Inferior parietal cortex (tissue), 1 donor: ENCODE data around the gene PARP1.
"Not testable (repeated sequence)": the region's sequence is repeated elsewhere in the genome, so short reads cannot be mapped to it uniquely, and the experiment has no call there.

Experiments used
- DNase-seq: peaks from one replicate; pipeline ENCODE4 v3.0.0-alpha.2; 2016; ENCODE audit errors: extremely low spot score

Gene PARP1

DNA sequence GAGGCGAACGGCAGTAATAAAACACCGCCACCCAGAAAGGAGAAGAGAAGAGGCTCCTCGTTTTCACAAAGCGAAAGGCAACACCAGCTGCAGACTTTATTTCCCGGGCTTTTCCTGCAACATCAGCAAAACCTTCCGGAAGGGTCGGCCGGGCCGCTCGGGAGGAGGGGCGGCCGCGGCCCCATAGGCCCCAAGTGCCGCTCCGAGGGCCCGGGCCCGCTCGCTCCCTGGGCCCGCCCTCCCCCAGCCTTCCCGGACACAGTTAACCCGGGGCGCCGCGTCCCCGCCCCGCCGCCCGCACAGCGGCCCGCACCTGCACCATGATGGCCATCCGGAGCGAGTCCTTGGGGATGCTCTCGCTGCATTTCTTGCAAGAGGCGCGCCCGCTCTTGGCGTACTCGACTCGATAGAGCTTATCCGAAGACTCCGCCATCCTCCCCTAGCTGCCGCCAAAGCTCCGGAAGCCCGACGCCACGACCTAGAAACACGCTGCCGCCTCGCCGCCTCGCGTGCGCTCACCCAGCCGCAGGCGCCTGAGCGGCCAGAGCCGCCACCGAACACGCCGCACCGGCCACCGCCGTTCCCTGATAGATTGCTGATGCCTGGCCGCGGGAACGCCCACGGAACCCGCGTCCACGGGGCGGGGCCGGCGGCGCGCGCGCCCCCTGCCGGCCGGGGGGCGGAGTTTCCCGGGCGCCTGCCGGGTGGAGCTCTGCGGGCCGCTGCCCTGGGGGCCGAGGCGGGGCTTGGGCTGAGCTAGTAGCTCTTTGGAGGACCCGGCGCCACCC lies at the start of gene PARP1:
Gene PARP1 (minus strand): TSS at position 597 of the 788 bp plus-strand sequence. CDS start 164 bp downstream, at position 433.
- peak; percentile 85 for DNase-seq

DNA sequence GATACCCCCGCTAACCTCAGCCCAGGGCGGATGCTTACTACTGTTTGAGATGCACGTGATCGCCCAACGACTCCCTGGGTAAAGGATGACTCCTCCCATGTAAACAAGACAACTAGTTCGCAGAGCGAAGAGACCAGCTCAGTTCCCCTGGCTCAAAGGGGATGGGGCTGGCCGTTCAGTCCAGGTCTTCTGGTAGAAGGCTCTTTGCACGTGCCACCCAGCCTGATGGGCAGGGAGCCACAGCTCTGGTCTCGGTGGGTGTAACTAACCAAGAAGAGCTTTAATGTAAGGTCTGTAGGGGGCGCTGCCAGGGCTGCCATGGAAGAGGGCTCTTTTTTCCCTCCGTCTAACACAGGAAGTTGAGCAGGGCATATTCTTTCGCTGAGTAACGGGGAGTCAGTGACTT lies 49.4 kb upstream of the PARP1 start:
- no peak for DNase-seq

DNA sequence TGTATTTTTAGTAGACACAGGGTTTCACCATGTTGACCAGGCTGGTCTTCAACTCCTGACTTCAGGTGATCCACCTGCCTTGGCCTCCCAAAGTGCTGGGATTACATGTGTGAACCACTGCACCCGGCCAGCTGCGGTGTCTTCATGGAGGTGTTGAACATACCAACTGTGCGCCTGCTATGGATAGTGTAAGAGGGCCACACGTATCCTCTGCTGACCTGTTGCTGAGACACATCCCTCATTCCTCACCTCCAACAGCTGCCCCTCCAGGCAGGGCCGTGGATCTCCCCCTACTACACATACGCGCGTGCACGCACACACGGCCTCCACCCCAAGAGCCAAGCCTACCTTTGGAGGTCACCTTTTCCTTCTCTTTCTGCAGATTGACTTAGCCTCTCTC lies 48.0 kb upstream of the PARP1 start:
- DNase-seq, result no peak

DNA sequence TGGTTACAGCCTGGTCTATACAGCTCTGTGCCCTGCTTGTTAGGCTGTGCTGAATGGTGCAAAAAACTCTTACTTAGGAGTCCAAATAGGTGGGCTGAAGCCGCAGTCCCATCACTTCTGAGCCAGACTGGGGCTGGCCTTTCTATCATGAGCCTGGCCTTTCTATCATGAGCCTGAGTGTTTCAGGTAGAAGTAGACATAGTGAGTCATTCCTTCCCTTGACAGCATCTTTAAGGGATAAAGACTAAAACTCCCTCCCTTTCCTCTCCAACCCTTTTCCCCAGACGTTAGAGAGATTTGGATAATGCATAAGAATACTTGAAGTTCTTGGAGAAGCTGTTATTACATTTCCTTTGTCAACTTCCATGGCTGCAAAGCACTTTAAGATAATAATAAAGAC lies 46.5 kb upstream of the PARP1 start:
- no peak for DNase-seq

- no peak for DNase-seq
These were observed 45.3 kb upstream of the PARP1 start for GRCh38 chr1:226453015-226453704.

- DNase-seq, result no peak
These were observed 42.8 kb upstream of the PARP1 start for GRCh38 chr1:226450688-226451087.

DNA sequence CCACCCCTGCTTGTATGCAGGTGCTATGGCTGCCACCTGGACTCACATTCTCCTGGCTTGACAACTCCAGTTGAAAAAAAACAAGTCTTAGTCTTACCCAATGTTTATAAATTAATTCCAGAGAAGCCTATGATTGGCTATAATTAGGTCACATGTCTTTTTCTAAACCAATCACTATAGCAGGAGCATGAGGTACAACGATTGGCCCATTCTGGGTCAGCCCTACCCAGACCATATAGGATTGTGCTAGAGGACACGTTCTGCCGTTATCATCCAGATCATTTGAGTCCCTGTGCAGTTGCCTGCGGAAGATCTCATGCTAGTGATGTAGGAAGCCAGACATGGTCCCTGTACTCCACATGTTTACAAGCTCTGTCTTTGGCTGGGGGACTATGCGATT lies 41.9 kb upstream of the PARP1 start:
- no peak for DNase-seq

GRCh38 chr1:226447932-226448665 lies 40.2 kb upstream of the PARP1 start:
- no peak for DNase-seq

DNA sequence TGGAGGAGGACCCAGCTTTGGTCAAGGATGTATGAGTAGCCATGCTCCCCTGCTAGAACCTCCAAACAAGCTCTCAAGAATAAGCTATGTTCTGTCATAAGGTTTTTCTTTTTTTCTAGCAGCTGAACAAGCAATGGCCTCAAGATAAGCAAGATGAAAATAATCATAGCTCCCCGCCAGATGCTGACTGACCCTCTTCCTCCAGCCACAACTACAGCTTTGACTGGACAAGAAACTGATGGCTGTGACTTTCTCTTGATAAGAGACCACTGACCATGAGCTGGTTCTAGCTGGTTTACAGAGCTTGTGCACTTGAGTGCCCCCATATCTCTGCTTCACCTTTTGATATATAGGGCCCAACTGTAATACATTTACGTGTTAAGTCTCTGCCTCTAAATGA lies 38.2 kb upstream of the PARP1 start:
- DNase-seq, result no peak

DNA sequence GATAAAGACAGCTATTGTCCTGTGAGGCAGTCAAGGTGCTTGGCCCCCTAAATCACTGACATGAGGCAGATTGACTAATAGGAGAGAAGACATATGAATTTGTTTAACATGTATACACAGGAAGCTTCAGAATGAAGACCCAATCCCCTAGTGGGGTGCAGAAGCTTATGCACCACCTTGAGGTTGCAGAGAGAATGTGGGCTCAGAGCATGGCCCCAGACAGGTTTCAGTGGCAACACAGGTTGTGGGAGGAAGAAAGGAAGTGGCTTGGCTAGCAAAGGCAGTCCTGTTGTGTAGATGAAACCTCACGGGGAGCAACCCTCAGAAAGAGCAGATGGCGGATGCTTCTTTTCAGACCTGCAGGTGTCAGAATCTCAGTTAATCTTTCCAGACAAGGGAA lies 37.0 kb upstream of the PARP1 start:
- DNase-seq, result no peak

DNA sequence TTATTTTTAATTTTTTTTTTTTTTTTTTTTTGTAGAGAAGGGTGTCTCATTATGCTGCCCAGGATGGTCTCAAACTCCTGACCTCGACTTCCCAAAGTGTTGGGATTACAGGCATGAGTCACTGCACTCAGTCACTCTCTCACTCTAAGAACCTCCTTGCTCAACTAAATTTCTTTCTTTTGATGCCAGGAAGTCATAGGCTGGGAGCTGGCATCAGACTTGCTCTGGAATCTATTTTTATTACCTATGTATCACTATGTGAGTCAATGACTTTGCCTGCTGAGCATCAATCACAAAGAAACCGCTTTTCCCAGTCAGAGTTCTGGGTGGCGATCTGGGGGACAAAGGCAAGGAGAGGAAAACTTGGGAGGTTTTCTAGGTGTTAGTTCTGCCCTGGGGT lies 35.5 kb upstream of the PARP1 start:
- no peak for DNase-seq

DNA sequence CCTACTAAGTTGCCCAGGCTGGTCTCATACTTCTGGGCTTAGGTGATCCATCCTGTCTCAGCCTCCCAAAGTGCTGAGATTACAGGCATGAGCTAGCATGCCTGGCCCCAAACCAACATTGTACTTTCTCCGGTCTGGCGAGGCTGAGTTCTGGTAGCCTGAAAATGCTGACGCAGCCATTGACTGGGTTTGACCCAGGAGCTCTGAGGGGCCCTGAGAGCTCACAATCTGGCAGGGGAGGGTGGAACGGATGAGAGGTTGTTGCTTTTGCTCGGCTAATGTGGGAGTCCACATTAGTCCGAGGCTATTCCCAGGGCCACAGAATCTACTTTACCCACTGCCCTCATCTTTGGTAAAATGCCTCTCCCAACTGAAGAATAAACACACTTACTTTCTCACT lies 35.1 kb upstream of the PARP1 start:
- no peak for DNase-seq

DNA sequence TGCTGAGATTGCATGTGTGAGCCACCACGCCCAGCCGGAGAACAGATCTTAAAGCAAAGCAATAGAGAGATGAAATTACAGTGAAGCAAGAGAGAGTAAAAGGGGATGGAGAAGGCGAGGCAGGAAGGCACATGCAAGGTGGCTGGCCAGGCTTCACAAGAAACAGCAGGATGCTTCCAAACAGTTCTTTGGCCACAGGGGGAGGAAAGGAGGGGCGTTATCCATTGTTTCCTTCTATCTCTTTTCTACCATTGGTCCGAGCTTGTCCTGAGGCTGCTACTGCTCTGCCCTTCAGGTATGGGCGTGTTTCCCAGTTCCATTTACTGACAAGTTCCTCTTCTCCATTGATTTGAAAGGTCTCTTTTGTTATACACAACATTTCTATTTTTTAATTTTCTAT lies 33.7 kb upstream of the PARP1 start:
- DNase-seq, result no peak

DNA sequence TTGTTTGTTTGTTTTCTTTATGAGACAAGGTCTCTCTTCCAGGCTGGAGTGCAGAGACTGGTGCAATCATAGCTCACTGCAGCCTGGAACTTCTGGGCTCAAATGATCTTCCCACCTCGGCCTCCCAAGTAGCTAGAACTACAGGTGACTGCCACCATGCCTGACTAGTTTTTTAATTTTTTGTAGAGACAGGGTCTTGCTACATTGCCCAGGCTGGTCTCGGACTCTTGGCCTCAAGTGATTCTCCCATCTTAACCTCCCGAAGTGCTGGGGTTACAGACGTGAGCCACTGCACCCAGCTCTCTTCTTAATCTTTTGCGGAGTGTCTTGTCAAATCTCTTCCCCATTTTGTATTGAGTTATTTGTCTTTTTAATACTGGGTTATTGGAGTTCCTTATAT lies 32.6 kb upstream of the PARP1 start:
- DNase-seq, result no peak

DNA sequence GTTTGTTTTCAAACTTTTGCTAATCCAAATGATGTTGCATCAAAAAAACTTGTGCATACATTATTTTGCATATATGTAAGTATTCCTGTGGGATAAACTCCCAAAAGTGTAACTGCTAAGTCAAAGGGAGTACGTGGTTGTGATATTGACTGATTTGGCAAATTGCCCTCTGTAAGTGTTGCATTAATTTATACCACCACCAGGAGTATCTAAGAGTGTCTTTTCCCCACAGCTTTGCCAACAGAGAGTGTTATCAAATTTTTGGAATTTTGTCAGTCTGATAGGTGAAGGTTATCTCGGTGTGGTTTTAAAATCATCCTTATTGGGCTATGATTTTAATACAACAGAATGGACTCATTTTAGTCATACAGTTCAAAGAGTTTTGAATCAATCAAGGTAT lies 30.1 kb upstream of the PARP1 start:
- DNase-seq, result no peak

DNA sequence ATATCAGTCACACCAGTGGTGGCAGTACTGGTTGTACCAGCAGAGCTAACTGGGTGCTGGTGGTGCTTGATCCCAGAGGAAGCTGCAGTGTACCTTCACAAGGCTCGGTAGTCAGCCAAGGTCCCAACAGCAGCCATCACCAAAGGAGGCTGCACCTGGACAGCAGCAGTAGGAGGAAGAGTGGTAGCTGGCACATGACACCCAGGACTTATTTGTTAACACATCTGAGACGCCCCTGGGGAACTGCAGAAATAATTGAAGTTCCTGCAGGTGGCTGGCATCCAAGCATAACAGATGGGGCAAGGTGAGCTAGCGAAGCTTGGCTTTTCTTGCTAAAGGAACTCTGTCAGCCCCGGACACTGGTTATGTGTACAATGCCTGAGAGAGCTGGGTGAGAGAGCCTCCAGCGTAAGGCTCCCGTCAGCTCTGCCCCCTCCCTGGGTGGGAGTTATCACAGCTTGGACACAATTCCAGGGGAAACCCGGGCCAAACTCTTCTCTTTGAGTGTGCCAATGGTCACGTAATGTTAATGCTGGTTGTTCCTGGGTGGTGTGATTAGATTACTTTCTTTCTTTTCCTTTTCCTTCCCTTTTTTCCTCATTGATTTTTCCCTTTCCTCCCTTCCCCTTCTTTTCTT lies 29.1 kb upstream of the PARP1 start:
- no peak for DNase-seq

DNA sequence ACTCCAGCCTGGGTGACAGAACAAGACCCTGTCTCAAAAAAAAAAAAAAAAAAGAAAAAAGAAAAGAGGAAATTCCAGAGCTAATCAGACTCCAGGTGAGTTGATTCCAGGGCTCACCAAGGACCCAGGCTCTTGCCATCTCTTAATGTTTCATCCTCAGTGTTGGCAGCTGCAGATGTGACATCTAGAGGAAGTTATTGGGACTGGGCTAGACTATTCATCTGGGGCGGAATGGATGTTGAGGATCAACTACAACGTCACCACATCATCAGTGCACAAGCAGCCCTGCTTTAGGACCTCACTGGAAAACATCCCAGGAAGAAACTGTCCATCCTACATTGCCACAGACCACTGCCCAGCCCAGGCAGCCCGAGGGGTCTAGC lies 28.6 kb upstream of the PARP1 start:
- no peak for DNase-seq

- DNase-seq, result no peak
These were observed 25.4 kb upstream of the PARP1 start for GRCh38 chr1:226433341-226433720.

GRCh38 chr1:226432586-226433340 lies 24.9 kb upstream of the PARP1 start:
- DNase-seq, result no peak

- DNase-seq, result not testable (repeated sequence)
These were observed 24.0 kb upstream of the PARP1 start for GRCh38 chr1:226431898-226432297.

DNA sequence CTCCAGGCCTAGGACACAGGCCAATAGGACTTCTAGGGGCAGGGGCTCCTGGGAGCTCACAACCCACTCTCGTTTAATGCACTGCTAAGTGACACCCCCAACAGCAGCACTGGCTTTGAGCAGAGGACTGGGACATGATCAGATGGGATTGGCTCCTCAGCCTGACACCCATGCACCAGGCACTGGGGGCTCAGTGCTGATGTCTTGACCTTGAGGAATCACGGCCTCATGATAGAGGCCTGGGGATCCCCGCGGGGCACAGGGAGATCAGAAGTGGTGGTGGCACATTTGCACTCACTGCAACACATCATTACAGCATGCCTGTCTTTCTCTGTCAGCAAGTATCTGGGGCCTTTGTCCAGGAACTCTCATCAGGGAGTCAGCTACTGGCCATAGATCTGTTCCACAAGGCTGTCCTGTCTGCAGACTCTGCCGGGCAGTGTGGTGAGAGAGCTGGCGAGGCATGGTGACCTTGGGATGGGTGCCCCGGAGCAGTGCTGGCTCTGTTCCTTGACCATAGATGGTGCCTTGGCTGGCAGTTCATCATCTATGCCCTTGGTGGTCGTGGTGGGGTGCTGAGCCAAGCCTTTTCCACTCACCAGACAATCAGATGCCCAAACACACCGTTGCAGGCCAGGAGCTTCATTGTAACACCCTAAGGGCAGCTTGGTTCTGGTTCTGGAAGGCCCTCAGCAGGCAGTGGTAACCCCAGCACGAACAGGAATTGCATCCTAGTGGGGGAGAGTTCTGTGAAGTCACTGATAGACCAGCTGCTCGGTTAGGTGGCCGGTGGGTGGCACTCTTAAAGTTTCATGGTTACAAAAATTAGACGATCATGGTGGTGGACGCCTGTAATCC lies 22.2 kb upstream of the PARP1 start:
- no peak for DNase-seq
